Ishikawa (cell line): Measurements from ENCODE around the gene SMURF1.

Experiments used
- EP300 ChIP-seq: IDR thresholded peaks from 2 replicates; pipeline ENCODE4 v1.6.1; 2012; ENCODE audit warnings: borderline replicate concordance
- REST ChIP-seq: IDR thresholded peaks from 2 replicates; pipeline ENCODE4 v1.6.1; 2012; ENCODE audit warnings: low read depth, mild to moderate bottlenecking
- TAF1 ChIP-seq: IDR thresholded peaks from 2 replicates; pipeline ENCODE4 v1.6.1; 2012; ENCODE audit warnings: low read depth, mild to moderate bottlenecking
- USF1 ChIP-seq: IDR thresholded peaks from 2 replicates; pipeline ENCODE4 v1.6.1; 2012
- TF ChIP-seq, protein P1 (sequence below): IDR thresholded peaks from 2 replicates; pipeline ENCODE4 v1.6.1; 2012

DNA sequence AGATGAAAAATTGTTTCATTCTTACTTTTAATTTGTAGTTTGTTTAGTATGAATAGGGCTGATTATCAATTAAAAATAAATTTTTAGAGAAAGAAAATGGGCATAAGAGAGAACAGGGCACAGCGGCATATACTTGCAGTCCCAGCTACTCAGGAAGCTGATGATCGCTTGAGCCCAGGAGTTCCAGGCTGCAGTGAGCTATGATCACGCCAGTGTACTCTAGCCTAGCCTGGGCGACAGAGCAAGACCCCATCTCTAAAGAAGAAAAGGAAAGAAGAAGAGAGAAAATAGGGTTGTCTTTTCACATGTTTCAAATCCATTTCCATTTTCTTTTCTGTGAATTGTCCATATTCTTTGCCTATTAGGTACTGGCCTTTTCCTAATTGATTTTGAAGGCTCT lies 8.0 kb downstream of the SMURF1 start:
- TF ChIP-seq, protein P1, sequence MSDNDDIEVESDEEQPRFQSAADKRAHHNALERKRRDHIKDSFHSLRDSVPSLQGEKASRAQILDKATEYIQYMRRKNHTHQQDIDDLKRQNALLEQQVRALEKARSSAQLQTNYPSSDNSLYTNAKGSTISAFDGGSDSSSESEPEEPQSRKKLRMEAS, result no peak
- TF ChIP-seq USF1 (no peak), EP300 (no peak), TAF1 (no peak), REST (no peak)
